Subcutaneous adipose tissue (tissue), 4 donors: ENCODE results near the gene SERGEF. TPM values are rescaled to one million over a fixed set of nuclear protein-coding genes. Genes with fewer than 3 reads are reported as not detected.

Experiments used
- CTCF ChIP-seq: fragments of 450-650 bp; IDR thresholded peaks from one replicate; pipeline ENCODE4 v1.5.1; 2016; ENCODE audit warnings: low read depth, mild to moderate bottlenecking, control low read depth, antibody characterized with exemption, moderate library complexity
- total RNA-seq, 4 donors: library from RNA; depleted of rRNA; stranded (reverse); fragments of >200 nt; gene quantifications; one replicate each; pipeline ENCODE4 v1.1.0, GENCODE V29; 2016

The SERGEF gene
- 10 to 100 TPM; 22.2 to 27.9 (median 26.1) TPM for total RNA-seq

- TF ChIP-seq CTCF = no peak
Observed at GRCh38 chr11:18012906-18013781, at the start of gene SERGEF. Gene SERGEF, minus strand, starts transcription at chr11:18013047. Its CDS starts 37 bp downstream, at chr11:18013010.

GRCh38 chr11:18061351-18061750, 48.5 kb upstream of the SERGEF start:
- no peak for TF ChIP-seq CTCF

- TF ChIP-seq CTCF = no peak
Observed at GRCh38 chr11:18056561-18057181, 43.8 kb upstream of the SERGEF start.

GRCh38 chr11:18054511-18055103, 41.8 kb upstream of the SERGEF start:
- TF ChIP-seq CTCF = no peak

- no peak for TF ChIP-seq CTCF
Observed at GRCh38 chr11:18050848-18051247, 38.0 kb upstream of the SERGEF start.

GRCh38 chr11:18046116-18046777, 33.4 kb upstream of the SERGEF start, which contains the start of gene TPH1:
Gene TPH1, minus strand, starts transcription at chr11:18046269. Its CDS starts 5,507 bp downstream, at chr11:18040762.
- TF ChIP-seq CTCF = no peak
